H1 (cell line): Measurements from ENCODE around the gene CCL5. TPM values are rescaled to one million over a fixed set of nuclear protein-coding genes. Genes with fewer than 3 reads are reported as not detected.

Experiments used
- CTCF ChIA-PET: fragments of 300-600 bp; sonication (Branson Sonifier 250); formaldehyde crosslinking; loops from one replicate; lab custom pipeline; 2021; ENCODE audit not compliant: partially characterized antibody; lab: Charles Lee
- POLR2A ChIA-PET: fragments of 300-600 bp; sonication (Branson Sonifier 250); formaldehyde crosslinking; loops from one replicate; lab custom pipeline; 2021; ENCODE audit warnings: inconsistent platforms; ENCODE audit not compliant: partially characterized antibody; lab: Charles Lee
- DNase-seq, 2 experiments: peaks; one replicate each; pipeline versions ENCODE4 v3.0.0 to v3.0.0-alpha.2; 2010 to 2022; ENCODE audit warnings: low spot score in 2 of 2, low read depth in 1 of 2, mixed read lengths in 1 of 2
- FAIRE-seq: peaks from 2 replicates; lab custom pipeline; 2011; peaks lifted over from hg19 to GRCh38; lab: Jason Lieb, UNC
- H2AFZ ChIP-seq: 2 replicates; pipeline ENCODE4 v1.8.1; 2012; ENCODE audit warnings: low read length, inconsistent platforms
- H2AK5ac ChIP-seq: 2 replicates; pipeline ENCODE4 v1.6.1; 2013; ENCODE audit warnings: low read depth, low read length
- H2BK120ac ChIP-seq: replicated peaks from 2 replicates; pipeline ENCODE3; 2013; ENCODE audit warnings: low read depth, low read length, inconsistent platforms
- H2BK12ac ChIP-seq: 2 replicates; pipeline ENCODE4 v1.6.1; 2013; ENCODE audit warnings: low read depth, low read length
- H2BK15ac ChIP-seq: 2 replicates; pipeline ENCODE4 v1.6.1; 2013; ENCODE audit warnings: low read length
- H2BK20ac ChIP-seq: 2 replicates; pipeline ENCODE4 v1.6.1; 2013; ENCODE audit warnings: low read length
- H2BK5ac ChIP-seq: 2 replicates; pipeline ENCODE4 v1.6.1; 2013; ENCODE audit warnings: low read depth, low read length
- H3K14ac ChIP-seq: 2 replicates; pipeline ENCODE4 v1.6.1; 2013; ENCODE audit warnings: inconsistent platforms; ENCODE audit not compliant: insufficient read length
- H3K18ac ChIP-seq: 2 replicates; pipeline ENCODE4 v1.6.1; 2013; ENCODE audit warnings: low read length; ENCODE audit errors: extremely low read depth
- H3K23ac ChIP-seq: 2 replicates; pipeline ENCODE4 v1.6.1; 2013; ENCODE audit warnings: inconsistent platforms; ENCODE audit not compliant: insufficient read length
- H3K23me2 ChIP-seq: 2 replicates; pipeline ENCODE4 v1.6.1; 2013; ENCODE audit warnings: low read depth, low read length
- H3K27ac ChIP-seq: 2 replicates; pipeline ENCODE4 v1.6.1; 2011; ENCODE audit warnings: low read depth, low read length, inconsistent platforms
- H3K27me3 ChIP-seq, 4 experiments: replicated peaks in 1 of 4; 1 replicate in 1 of 4; 2 replicates in 3 of 4; pipeline versions ENCODE4 v1.6.1 to v1.8.1; 2011 to 2013; ENCODE audit warnings: low read length in 3 of 4, mild to moderate bottlenecking in 3 of 4, inconsistent platforms in 2 of 4, mixed read lengths in 2 of 4, moderate library complexity in 1 of 4; ENCODE audit not compliant: control insufficient read depth in 3 of 4, insufficient read depth in 3 of 4; ENCODE audit errors: extremely low read depth in 1 of 4
- H3K36me3 ChIP-seq, 4 experiments: 2 replicates each; pipeline versions ENCODE4 v1.6.1 to v1.8.1; 2011 to 2013; ENCODE audit warnings: mild to moderate bottlenecking in 4 of 4, low read length in 3 of 4, moderate library complexity in 2 of 4, control low read depth in 1 of 4, inconsistent platforms in 1 of 4; ENCODE audit not compliant: insufficient read depth in 4 of 4, control insufficient read depth in 2 of 4
- H3K4ac ChIP-seq: replicated peaks from 2 replicates; pipeline ENCODE3; 2013; ENCODE audit warnings: low read length, low read depth, mixed read lengths, inconsistent platforms; ENCODE audit not compliant: insufficient read length
- H3K4me1 ChIP-seq, 4 experiments: replicated peaks in 1 of 4; 1 replicate in 1 of 4; 2 replicates in 3 of 4; pipeline versions ENCODE4 v1.6.1 to v1.8.1; 2011 to 2013; ENCODE audit warnings: low read length in 3 of 4, inconsistent platforms in 2 of 4, mixed read lengths in 1 of 4; ENCODE audit not compliant: insufficient read depth in 4 of 4, control insufficient read depth in 3 of 4
- H3K4me2 ChIP-seq, 2 experiments: 2 replicates each; pipeline versions ENCODE4 v1.6.1 to v1.8.1; 2011 to 2013; ENCODE audit warnings: low read depth in 2 of 2, low read length in 2 of 2, control low read depth in 1 of 2, inconsistent platforms in 1 of 2, mild to moderate bottlenecking in 1 of 2; ENCODE audit not compliant: insufficient read depth in 1 of 2
- H3K4me3 ChIP-seq, 4 experiments: fragments of 200-600, 300-600 bp in 1 of 4; sonication (generic), shearing (Covaris generic), sonication (Bioruptor Twin) in 1 of 4; 2 replicates each; pipeline versions ENCODE4 v1.5.1 to v1.8.1; 2011 to 2016; ENCODE audit warnings: low read length in 4 of 4, low read depth in 3 of 4, control low read depth in 2 of 4, inconsistent platforms in 2 of 4, mild to moderate bottlenecking in 2 of 4, mixed read lengths in 1 of 4, moderate library complexity in 1 of 4; ENCODE audit not compliant: insufficient read depth in 2 of 4; ENCODE audit errors: extremely low read depth in 1 of 4
- H3K56ac ChIP-seq: replicated peaks from 2 replicates; pipeline ENCODE3; 2013; ENCODE audit warnings: low read depth, mild to moderate bottlenecking, mixed read lengths, low read length, inconsistent platforms; ENCODE audit not compliant: insufficient read length
- H3K79me1 ChIP-seq: 2 replicates; pipeline ENCODE4 v1.6.1; 2013; ENCODE audit warnings: low read depth, low read length, control low read depth
- H3K79me2 ChIP-seq, 2 experiments: 2 replicates each; pipeline versions ENCODE4 v1.6.1 to v1.8.1; 2012 to 2013; ENCODE audit warnings: low read length in 2 of 2, mild to moderate bottlenecking in 2 of 2, inconsistent platforms in 1 of 2; ENCODE audit not compliant: insufficient read depth in 2 of 2, control insufficient read depth in 1 of 2
- H3K9ac ChIP-seq, 4 experiments: replicated peaks in 1 of 4; 1 replicate in 1 of 4; 2 replicates in 3 of 4; pipeline versions ENCODE4 v1.6.1 to v1.8.1; 2011 to 2013; ENCODE audit warnings: low read depth in 3 of 4, low read length in 3 of 4, control low read depth in 2 of 4, mild to moderate bottlenecking in 2 of 4, moderate library complexity in 2 of 4, inconsistent platforms in 1 of 4; ENCODE audit errors: extremely low read depth in 1 of 4
- H3K9me3 ChIP-seq, 2 experiments: 2 replicates each; pipeline versions ENCODE4 v1.6.1 to v1.8.1; 2012 to 2013; ENCODE audit warnings: mild to moderate bottlenecking in 2 of 2, moderate library complexity in 2 of 2, control low read depth in 1 of 2, inconsistent platforms in 1 of 2, low read depth in 1 of 2, low read length in 1 of 2, mixed read lengths in 1 of 2; ENCODE audit not compliant: insufficient read depth in 2 of 2
- H4K20me1 ChIP-seq, 2 experiments: replicated peaks in 1 of 2; 2 replicates each; pipeline versions ENCODE3 to v1.8.1; 2011 to 2013; ENCODE audit warnings: inconsistent platforms in 2 of 2, low read length in 2 of 2, mild to moderate bottlenecking in 1 of 2; ENCODE audit not compliant: insufficient read depth in 2 of 2, control insufficient read depth in 1 of 2
- H4K5ac ChIP-seq: 2 replicates; pipeline ENCODE4 v1.6.1; 2013; ENCODE audit warnings: low read length, low read depth, mixed read lengths, inconsistent platforms; ENCODE audit not compliant: insufficient read length
- H4K8ac ChIP-seq: 2 replicates; pipeline ENCODE4 v1.8.0; 2013; ENCODE audit warnings: mild to moderate bottlenecking, moderate library complexity, low read length, inconsistent platforms; ENCODE audit not compliant: insufficient read depth; ENCODE audit errors: extremely low read depth
- H4K91ac ChIP-seq: replicated peaks from 2 replicates; pipeline ENCODE3; 2013; ENCODE audit warnings: low read length, mixed read lengths, inconsistent platforms; ENCODE audit not compliant: insufficient read length
- BCL11A ChIP-seq, 2 experiments: IDR thresholded peaks; one replicate each; pipeline ENCODE4 v1.6.1; 2011; ENCODE audit warnings: low read depth in 2 of 2, low read length in 2 of 2, mild to moderate bottlenecking in 2 of 2
- KDM1A ChIP-seq: fragments of 200-600, 300-600 bp; sonication (generic); IDR thresholded peaks from 2 replicates; pipeline ENCODE4 v1.7.1; 2016; ENCODE audit warnings: mild to moderate bottlenecking, low read length, borderline replicate concordance
- SIN3A ChIP-seq, 2 experiments: IDR thresholded peaks in 1 of 2; conservative IDR thresholded peaks in 1 of 2; 2 replicates each; pipeline ENCODE4 v1.6.1; 2011 to 2012; ENCODE audit warnings: low read length in 2 of 2, improper control_type of control experiment in 1 of 2, low read depth in 1 of 2, mild to moderate bottlenecking in 1 of 2
- WGBS, 2 experiments: shearing (Covaris generic) in 1 of 2; methylation state at CpG; one replicate each; pipeline versions ENCODE4 v1.1.6 to v1.1.7; 2013 to 2015; ENCODE audit warnings: low lambda C conversion rate in 2 of 2, mixed read lengths in 2 of 2, inconsistent platforms in 1 of 2, low coverage in 1 of 2, missing lambda C conversion rate in 1 of 2; ENCODE audit not compliant: insufficient replicate concordance in 2 of 2, insufficient coverage in 1 of 2, insufficient read length in 1 of 2; ENCODE audit errors: extremely low coverage in 1 of 2, missing lambda C conversion rate in 1 of 2; 5-methylcytosine and 5-hydroxymethylcytosine counted together
- polyA plus RNA-seq, 7 experiments: library from polyadenylated mRNA; depleted of rRNA in 3 of 7; stranded (reverse) in 5 of 7; unstranded in 2 of 7; fragments of >200 nt in 5 of 7; fragments of 200-250 nt in 2 of 7; gene quantifications; 1 replicate in 5 of 7; 2 replicates in 1 of 7; 4 replicates in 1 of 7; pipeline versions ENCODE4 v1.2.1 to v1.2.3, GENCODE V29; 2011 to 2013; ENCODE audit warnings: missing spikeins in 2 of 7, mixed read lengths in 2 of 7
- total RNA-seq: library from RNA; stranded (reverse); fragmentation: NEBNext Ultra II Directional; extraction: Animal tissue kit (Norgen Biotek cat#: 25700); gene quantifications from 2 replicates; pipeline ENCODE4 v1.2.1, GENCODE V29; 2021

CCL5 gene
- total and polyA plus RNA-seq, 2 of the 8 experiments (the other 6 are each of a cell fraction or from before 2014, with no cell fraction given): not detected

GRCh38 chr17:35915153-35915964, 35.2 kb upstream of the CCL5 start:
- Histone ChIP-seq H2AFZ (no peak overlapping the region), H3K27ac (no peak overlapping the region), H3K4ac (no peak overlapping the region), H2BK12ac (no peak overlapping the region), H2BK5ac (no peak overlapping the region), H2BK120ac (no peak overlapping the region), H3K36me3 (no peaks in the 10 kb centered on the region; a peak in 1 of 8 replicates), H4K20me1 (no peaks in the 10 kb centered on the region), H2BK20ac (no peak overlapping the region), H3K27me3 (no peaks in the 10 kb centered on the region), H3K23ac (no peak overlapping the region), H3K14ac (no peak overlapping the region), H4K91ac (no peak overlapping the region), H3K79me1 (no peaks in the 10 kb centered on the region), H4K5ac (no peak overlapping the region), H3K79me2 (no peaks in the 10 kb centered on the region), H3K9ac (no peak overlapping the region), H3K56ac (no peak overlapping the region), H2BK15ac (no peak overlapping the region), H2AK5ac (no peak overlapping the region), H3K4me3 (no peak overlapping the region), H3K18ac (no peak overlapping the region), H3K9me3 (peaks cover 24 to 33% of the 10 kb centered on the region in 2 experiments), H3K4me1 (no peaks in the 10 kb centered on the region), H4K8ac (no peak overlapping the region), H3K23me2 (no peaks in the 10 kb centered on the region), H3K4me2 (no peak overlapping the region)
- DNase-seq (no peak), FAIRE-seq (no peak)
- WGBS, 2 experiments: 90% methylated on average over 3 of the region's 3 CpGs; no CpG with 5 or more reads in 1 of the 2 experiments
- CTCF ChIA-PET: interaction anchor here (0.5 to 1.7 kb wide), 8 partner anchors 9 to 1073 kb away, joined by 3 to 5 read pairs (median 3); partner anchors contain the start of gene RDM1
- TF ChIP-seq SIN3A (conservative IDR thresholded peaks at IDR 0.05 in 1 of 2, IDR thresholded peaks at IDR 0.05 in 1 of 2; ENCODE audit: low read depth in 1 of 2, low read length in 2 of 2) (no peak), BCL11A (IDR thresholded peaks at IDR 0.05; ENCODE audit: low read depth in 2 of 2, low read length in 2 of 2) (no peak), KDM1A (no peak)
- POLR2A ChIA-PET: interaction anchor here (0.9 kb wide), 1 partner anchor 13 kb away, joined by 3 read pairs; no protein-coding TSS in a partner anchor
